GM18526 (cell line): ENCODE data around the gene RHOH.

Experiments used
- POLR2A ChIP-seq: IDR thresholded peaks from 3 replicates; pipeline ENCODE4 v1.6.1; 2011; ENCODE audit not compliant: insufficient read length; ENCODE audit errors: extremely low read depth

The RHOH gene, protein sequence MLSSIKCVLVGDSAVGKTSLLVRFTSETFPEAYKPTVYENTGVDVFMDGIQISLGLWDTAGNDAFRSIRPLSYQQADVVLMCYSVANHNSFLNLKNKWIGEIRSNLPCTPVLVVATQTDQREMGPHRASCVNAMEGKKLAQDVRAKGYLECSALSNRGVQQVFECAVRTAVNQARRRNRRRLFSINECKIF

DNA sequence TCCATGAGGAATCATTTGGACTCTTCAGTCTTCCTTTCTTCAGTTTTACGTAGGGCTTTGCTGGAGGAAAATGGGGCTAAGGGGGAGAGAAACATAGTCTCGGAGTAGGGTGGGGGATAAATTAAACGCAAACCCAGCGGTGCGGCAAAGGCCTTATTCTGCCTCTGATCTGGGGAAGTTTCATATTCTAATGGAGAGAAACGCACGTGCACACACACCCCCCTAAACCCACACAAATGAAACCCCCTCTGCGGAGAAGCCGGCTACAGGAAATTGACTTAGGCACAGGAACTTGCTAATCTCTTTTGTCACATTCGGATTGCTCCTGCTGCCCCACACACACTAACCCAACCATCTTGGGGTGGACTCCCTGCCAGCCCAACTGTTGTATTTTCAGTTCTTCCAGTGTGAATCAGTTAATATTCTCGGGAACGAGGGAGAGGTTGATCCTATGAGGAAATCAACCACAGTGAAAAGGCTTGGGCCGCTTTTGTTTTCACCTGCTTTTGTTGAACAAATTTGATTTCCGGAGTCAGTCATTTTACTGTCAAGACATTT is at the start of gene RHOH:
Gene RHOH (plus strand): TSS at position 308 of the 558 bp plus-strand sequence. CDS start 46,356 bp downstream, outside the sequence.
- peak; percentile 66 for TF ChIP-seq POLR2A

GRCh38 chr4:40149960-40150385 is 46.9 kb upstream of the RHOH start:
- no peak for TF ChIP-seq POLR2A

- TF ChIP-seq POLR2A = no peak
Measured at GRCh38 chr4:40150932-40151331, 45.9 kb upstream of the RHOH start.

DNA sequence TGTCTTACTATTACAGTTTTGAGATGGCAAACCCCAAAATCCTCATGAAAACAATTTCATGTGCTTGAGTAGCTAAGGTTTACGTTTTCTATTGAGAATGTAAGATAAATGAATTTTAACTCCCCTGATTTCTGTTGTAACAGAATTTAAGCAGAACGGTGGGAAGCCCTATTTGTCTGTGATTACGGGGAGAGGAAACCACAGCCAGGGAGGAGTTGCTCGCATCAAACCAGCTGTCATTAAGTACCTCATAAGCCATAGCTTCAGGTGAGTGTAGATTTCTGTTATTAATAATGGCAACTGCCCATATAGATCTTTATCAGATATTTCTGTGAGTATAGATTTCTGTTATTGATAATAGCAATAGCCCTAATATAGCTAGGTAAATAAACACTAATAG is 44.2 kb upstream of the RHOH start:
- TF ChIP-seq POLR2A = no peak

GRCh38 chr4:40157436-40157835 is 39.4 kb upstream of the RHOH start:
- TF ChIP-seq POLR2A = no peak

- no peak for TF ChIP-seq POLR2A
Measured at GRCh38 chr4:40160258-40160657, 36.6 kb upstream of the RHOH start.

DNA sequence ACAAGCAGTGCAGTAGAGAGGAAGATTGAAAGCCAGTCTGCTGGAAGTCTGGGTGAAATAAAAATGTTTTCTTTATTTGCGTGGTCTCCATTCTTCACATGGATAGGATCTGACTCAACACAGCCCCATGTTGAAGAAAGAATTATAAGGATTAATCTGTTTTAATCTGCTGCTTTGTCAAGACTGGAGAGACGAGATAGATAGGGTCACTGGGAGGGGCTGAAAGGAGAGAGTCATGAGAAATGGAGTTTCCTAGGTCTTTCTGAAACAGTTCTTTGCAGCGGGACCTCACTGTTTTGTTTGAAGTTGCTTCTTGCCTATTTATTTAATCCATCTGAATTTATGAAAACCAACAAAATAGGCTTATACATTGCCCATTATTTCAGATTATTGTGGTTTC is 32.4 kb upstream of the RHOH start:
- no peak for TF ChIP-seq POLR2A

DNA sequence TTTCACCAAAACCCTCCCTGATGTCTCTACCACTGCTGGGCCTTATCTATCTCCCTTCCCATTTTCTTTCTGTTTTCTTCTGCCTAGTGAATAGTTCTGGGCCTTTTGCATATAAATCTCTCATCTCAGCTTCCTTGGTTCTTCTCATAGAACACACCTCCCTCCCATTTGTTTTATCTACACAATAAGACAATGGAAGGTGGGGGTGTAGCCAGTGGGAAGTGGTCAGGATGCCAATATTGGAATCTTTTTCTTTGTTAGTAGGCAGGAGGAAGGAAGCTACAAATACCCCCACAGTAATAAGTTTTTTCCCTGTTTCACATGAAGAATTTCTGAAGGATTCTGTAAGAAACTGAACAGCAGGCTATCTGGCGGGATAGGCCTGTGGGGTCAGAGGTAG is 30.9 kb upstream of the RHOH start:
- no peak for TF ChIP-seq POLR2A

DNA sequence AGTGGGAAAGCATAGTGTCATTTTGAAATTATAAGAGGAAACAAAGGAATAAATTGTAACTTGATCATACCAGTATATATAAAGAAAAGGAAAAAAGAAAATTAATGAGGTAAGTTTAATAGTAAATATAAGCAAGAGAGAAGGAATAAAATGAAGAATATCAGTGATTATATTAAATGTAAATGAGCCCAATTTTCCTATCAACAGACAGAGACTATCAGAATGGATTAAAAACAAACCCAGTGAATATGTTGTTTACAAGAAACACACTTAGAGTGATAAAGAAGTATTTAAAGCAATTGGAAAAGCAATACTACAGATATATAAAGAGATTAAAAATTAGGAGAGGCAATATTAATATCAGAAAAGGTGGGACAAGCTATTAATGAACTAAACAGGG is 28.8 kb upstream of the RHOH start:
- TF ChIP-seq POLR2A = no peak

DNA sequence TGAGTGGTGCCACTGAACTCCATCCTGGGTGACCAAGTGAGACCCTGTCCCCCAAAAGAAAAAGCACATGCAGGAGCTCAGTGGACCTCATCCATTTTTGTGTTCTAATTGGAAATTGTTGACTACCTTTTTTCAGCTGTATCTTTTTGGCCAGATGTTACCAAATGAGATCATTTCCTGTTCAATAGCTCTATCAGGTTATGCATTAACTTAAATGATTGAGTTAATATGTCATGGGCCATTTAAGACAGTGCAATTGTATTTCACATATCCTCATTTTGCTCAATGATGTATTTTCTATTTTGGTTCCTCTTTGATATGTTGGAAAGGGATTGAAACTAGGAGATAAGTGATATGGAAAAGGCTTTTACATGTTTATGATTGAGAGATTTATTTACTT is 26.2 kb upstream of the RHOH start:
- no peak for TF ChIP-seq POLR2A

- TF ChIP-seq POLR2A = no peak
Measured at GRCh38 chr4:40173470-40173875, 23.4 kb upstream of the RHOH start.

DNA sequence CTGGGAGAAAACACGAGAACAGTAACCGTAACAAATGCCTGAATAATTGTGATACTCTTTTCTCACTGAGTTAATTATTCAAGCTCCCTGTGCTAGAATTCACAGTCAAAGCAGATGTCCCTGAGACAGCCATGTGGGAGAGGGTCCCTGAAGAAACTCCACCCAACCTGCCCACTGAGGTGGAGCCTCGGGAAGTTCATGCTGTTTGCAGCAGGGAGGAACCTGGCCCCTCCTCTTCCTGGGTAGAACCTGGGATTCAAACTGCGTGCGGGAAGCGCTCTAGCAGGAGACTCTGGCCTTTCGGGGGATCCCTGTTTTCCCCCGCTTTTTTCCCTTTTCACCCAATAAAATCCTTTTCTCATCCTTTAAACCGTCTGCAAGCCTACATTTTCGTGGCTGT is 20.2 kb upstream of the RHOH start:
- TF ChIP-seq POLR2A = no peak

GRCh38 chr4:40177591-40177990 is 19.2 kb upstream of the RHOH start:
- TF ChIP-seq POLR2A = no peak

DNA sequence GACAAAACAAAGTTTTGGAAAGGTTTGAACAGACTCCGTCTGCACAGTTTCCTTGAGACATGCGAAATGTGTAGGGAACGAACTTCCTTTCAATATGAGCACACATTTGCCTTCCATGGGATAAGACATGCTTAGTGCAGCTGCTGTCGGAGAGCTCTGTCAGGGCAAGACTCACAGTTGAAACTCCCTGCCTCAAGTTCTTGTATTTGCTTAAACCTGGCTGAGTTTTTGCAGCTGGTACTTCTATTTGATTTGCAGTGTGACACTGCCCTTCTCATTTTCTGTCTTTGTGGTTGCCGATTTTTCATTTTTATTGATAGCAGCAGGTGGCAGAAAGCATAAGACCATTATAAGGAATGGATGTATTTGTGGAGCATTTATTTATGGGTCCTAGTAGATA is 18.2 kb upstream of the RHOH start:
- TF ChIP-seq POLR2A = no peak

- no peak for TF ChIP-seq POLR2A
Measured at GRCh38 chr4:40179360-40179759, 17.5 kb upstream of the RHOH start.

DNA sequence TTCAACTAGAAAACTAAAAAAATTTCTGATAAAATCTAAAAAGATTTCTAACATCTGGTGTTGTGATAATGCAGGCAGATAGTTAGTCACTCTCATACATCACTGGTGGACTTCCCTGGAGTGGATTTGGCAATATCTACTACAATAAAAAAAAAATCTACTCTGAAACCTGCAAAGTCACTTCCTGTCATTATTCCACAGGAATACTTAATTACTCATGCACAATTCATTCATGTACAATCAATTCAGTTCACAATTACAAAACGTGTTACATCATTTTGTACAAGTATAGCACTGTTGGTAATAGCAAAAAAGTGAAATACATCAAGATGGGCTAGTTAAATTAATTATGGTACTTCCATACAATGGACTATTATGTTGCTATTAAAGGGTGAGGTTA is 16.5 kb upstream of the RHOH start:
- no peak for TF ChIP-seq POLR2A

DNA sequence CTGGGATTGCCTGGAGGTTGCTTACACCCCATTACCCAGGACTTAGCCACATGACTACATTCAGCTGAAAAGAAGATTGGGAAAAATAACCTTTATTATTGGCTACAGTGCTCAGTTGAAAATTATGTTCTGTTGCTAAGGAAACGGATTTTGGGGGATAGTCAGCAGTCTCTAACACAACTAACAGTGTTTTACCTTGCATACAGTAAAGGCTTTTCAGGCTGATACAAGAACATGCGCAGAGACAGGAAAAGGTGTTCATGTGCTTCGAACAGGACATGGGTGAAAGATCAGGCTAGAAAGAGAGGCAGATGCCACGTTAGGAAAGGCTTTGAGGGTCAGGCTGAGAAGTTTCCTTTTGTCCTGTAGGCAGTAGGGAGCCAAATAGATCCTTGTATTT is 14.8 kb upstream of the RHOH start:
- no peak for TF ChIP-seq POLR2A
